ENCODE data around the gene CTNNBL1. TPM values are rescaled to one million over a fixed set of nuclear protein-coding genes. Genes with fewer than 3 reads are reported as not detected.
A peak's percentile ranks its signal among the peaks of the same experiment; 100 is the strongest.
"Not testable (repeated sequence)": the region's sequence is repeated elsewhere in the genome, so short reads cannot be mapped to it uniquely, and the experiment has no call there.

CTNNBL1 gene
- total RNA-seq: 10 to 100 TPM; 35.0 to 37.6 TPM
- long read RNA-seq, transcript CTNNBL1-201 (16 exons, 1,925 nt): major isoform, 66 of 75 reads
- long read RNA-seq, partial matches to known transcripts: 2 of 75 reads
- long read RNA-seq, other reads (novel, unspliced or antisense): 7 of 75 reads

GRCh38 chr20:37693635-37694626 lies at the start of gene CTNNBL1:
CTNNBL1 (plus strand) TSS chr20:37694030; CDS start chr20:37694123, 93 bp downstream.
- intact Hi-C loops (cut with DNase I, micrococcal nuclease): no loop called here
- ATAC-seq: peak; percentile 99
- peak; percentile 98 to 99 for DNase-seq

- intact Hi-C loops (cut with DNase I, micrococcal nuclease): no loop called here
- DNase-seq: no peak
- no peak for ATAC-seq
These were observed 49.2 kb upstream of the CTNNBL1 start for GRCh38 chr20:37644605-37645004.

GRCh38 chr20:37647946-37648345 lies 45.9 kb upstream of the CTNNBL1 start:
- ATAC-seq (no peak), DNase-seq (no peak)
- intact Hi-C loops (cut with DNase I, micrococcal nuclease): no loop called here

- DNase-seq (no peak), ATAC-seq (no peak)
- intact Hi-C loops (cut with DNase I, micrococcal nuclease): no loop called here
These were observed 44.8 kb upstream of the CTNNBL1 start for GRCh38 chr20:37649017-37649416.

GRCh38 chr20:37649676-37650370 lies 44.0 kb upstream of the CTNNBL1 start:
- intact Hi-C loops (cut with DNase I, micrococcal nuclease): no loop called here
- DNase-seq: no peak

GRCh38 chr20:37650661-37651060 lies 43.2 kb upstream of the CTNNBL1 start:
- ATAC-seq: no peak
- DNase-seq: no peak
- intact Hi-C loops (cut with DNase I, micrococcal nuclease): no loop called here

More at GRCh38 chr20:37649676-37650370, 44.0 kb upstream of the CTNNBL1 start:
- no peak for ATAC-seq

- ATAC-seq (peak; percentile 77), DNase-seq (peak; percentile 35 to 42)
- intact Hi-C loops (cut with DNase I, micrococcal nuclease): no loop called here
These were observed 41.9 kb upstream of the CTNNBL1 start for GRCh38 chr20:37651932-37652331.

GRCh38 chr20:37656945-37657344 lies 36.9 kb upstream of the CTNNBL1 start:
- ATAC-seq (no peak), DNase-seq (no peak)
- intact Hi-C loops (cut with DNase I, micrococcal nuclease): no loop called here

- DNase-seq (no peak), ATAC-seq (no peak)
- intact Hi-C loops (cut with DNase I, micrococcal nuclease): no loop called here
These were observed 35.7 kb upstream of the CTNNBL1 start for GRCh38 chr20:37657924-37658804.

- ATAC-seq (no peak), DNase-seq (no peak)
- intact Hi-C loops (cut with DNase I, micrococcal nuclease): no loop called here
These were observed 32.3 kb upstream of the CTNNBL1 start for GRCh38 chr20:37661519-37661918.

- intact Hi-C loops (cut with DNase I, micrococcal nuclease): no loop called here
- ATAC-seq (no peak), DNase-seq (no peak)
These were observed 31.5 kb upstream of the CTNNBL1 start for GRCh38 chr20:37662308-37662707.

GRCh38 chr20:37664595-37664994 lies 29.2 kb upstream of the CTNNBL1 start:
- intact Hi-C loops (cut with DNase I, micrococcal nuclease); ATAC-seq; DNase-seq: not testable (repeated sequence)

GRCh38 chr20:37668166-37668565 lies 25.7 kb upstream of the CTNNBL1 start:
- DNase-seq: no peak
- ATAC-seq: no peak
- intact Hi-C loops (cut with DNase I, micrococcal nuclease): no loop called here

- ATAC-seq: no peak
- intact Hi-C loops (cut with DNase I, micrococcal nuclease): no loop called here
These were observed 24.6 kb upstream of the CTNNBL1 start for GRCh38 chr20:37669062-37669772.

GRCh38 chr20:37669773-37670236 lies 24.0 kb upstream of the CTNNBL1 start:
- ATAC-seq: no peak
- intact Hi-C loops (cut with DNase I, micrococcal nuclease): no loop called here
- no peak for DNase-seq

More at GRCh38 chr20:37669062-37669772, 24.6 kb upstream of the CTNNBL1 start:
- DNase-seq: no peak

GRCh38 chr20:37670351-37670791 lies 23.5 kb upstream of the CTNNBL1 start:
- no peak for ATAC-seq
- DNase-seq: peak; percentile 12 to 32
- intact Hi-C loops (cut with DNase I, micrococcal nuclease): no loop called here

GRCh38 chr20:37672143-37672542 lies 21.7 kb upstream of the CTNNBL1 start:
- intact Hi-C loops (cut with DNase I, micrococcal nuclease): no loop called here
- no peak for ATAC-seq
- no peak for DNase-seq

GRCh38 chr20:37673444-37673843 lies 20.4 kb upstream of the CTNNBL1 start:
- intact Hi-C loops (cut with DNase I, micrococcal nuclease): no loop called here
- ATAC-seq: no peak
- no peak for DNase-seq

Measured in left colon (tissue), 2 donors.